ENCODE results near the gene CASP3. TPM values are rescaled to one million over a fixed set of nuclear protein-coding genes. Genes with fewer than 3 reads are reported as not detected.

The CASP3 gene
- total and polyA plus RNA-seq, 9 of the 15 experiments (the other 6 are each of a cell fraction or from before 2014, with no cell fraction given), result 17.6 to 40.1 (median 31.8) TPM

DNA sequence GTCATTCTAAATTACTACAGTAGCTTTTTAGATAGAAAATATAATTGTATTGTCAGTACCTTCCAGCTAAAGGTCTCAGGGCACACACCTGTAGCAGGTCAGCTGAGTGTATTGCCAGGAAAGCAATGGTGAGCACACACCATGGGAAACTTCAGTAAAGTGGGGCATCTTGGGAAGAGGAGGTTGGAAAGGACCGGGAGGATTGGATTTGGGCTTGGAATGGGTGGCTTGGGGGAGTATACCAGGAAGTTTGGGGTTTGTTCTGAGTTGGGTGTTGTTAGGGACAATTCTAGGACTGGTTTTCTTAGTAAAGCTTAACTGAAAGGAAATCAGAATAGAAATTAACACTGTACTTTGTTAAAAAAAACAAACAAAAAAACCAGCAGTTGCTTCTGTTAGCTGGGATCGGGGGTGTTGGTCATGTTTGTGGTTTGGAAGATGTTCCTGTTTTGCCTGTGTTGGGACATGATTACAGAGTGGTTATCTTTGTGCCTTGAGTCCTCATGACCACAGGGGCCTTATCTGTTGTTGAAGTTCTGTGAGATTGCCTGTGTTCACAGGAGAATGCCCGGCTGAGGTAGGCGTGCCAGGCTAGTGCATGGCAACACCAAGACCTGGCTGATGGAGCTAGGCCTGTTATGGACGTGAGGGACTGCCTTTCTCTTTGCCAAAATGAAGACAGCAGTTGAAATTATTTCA lies 35.4 kb upstream of the CASP3 start (continued):
- TF ChIP-seq ZNF239 (CRISPR knock-in tag; IDR thresholded peaks at IDR 0.05) (0 out of 2 replicates have a peak, but pooled peaks have one; percentile 14), CCAR2 (IDR thresholded peaks at IDR 0.05; ENCODE audit: low read depth, low read length) (no peak), PRMT5 (CRISPR knock-in tag; IDR thresholded peaks at IDR 0.05) (no peak), RFX1 (IDR thresholded peaks at IDR 0.05) (no peak), NCOR1 (IDR thresholded peaks at IDR 0.05) (peak; percentile 98), POLR3G (IDR thresholded peaks at IDR 0.05; ENCODE audit: extremely low read depth, insufficient read length, insufficient replicate concordance) (no peak), MEF2A (IDR thresholded peaks at IDR 0.05; ENCODE audit: control insufficient read depth, low read depth, low read length) (0 out of 2 replicates have a peak, but pooled peaks have one; percentile 12), STAT5B (CRISPR knock-in tag; IDR thresholded peaks at IDR 0.05) (no peak), SREBF1 (IDR thresholded peaks at IDR 0.05; ENCODE audit: borderline replicate concordance, low read depth, low read length) (no peak), ARID1B (IDR thresholded peaks at IDR 0.05) (peak; percentile 100), SP2 (IDR thresholded peaks at IDR 0.05; ENCODE audit: extremely low read depth, low read depth, low read length, poor library complexity, severe bottlenecking) (no peak), SMC3 (conservative IDR thresholded peaks at IDR 0.05; ENCODE audit: insufficient read depth, low read depth, low read length) (no peak)
- TF ChIP-seq, protein P1, sequence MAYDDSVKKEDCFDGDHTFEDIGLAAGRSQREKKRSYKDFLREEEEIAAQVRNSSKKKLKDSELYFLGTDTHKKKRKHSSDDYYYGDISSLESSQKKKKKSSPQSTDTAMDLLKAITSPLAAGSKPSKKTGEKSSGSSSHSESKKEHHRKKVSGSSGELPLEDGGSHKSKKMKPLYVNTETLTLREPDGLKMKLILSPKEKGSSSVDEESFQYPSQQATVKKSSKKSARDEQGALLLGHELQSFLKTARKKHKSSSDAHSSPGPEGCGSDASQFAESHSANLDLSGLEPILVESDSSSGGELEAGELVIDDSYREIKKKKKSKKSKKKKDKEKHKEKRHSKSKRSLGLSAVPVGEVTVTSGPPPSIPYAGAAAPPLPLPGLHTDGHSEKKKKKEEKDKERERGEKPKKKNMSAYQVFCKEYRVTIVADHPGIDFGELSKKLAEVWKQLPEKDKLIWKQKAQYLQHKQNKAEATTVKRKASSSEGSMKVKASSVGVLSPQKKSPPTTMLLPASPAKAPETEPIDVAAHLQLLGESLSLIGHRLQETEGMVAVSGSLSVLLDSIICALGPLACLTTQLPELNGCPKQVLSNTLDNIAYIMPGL (CRISPR knock-in tag; IDR thresholded peaks at IDR 0.05), result no peak
- TF ChIP-seq, protein P2, sequence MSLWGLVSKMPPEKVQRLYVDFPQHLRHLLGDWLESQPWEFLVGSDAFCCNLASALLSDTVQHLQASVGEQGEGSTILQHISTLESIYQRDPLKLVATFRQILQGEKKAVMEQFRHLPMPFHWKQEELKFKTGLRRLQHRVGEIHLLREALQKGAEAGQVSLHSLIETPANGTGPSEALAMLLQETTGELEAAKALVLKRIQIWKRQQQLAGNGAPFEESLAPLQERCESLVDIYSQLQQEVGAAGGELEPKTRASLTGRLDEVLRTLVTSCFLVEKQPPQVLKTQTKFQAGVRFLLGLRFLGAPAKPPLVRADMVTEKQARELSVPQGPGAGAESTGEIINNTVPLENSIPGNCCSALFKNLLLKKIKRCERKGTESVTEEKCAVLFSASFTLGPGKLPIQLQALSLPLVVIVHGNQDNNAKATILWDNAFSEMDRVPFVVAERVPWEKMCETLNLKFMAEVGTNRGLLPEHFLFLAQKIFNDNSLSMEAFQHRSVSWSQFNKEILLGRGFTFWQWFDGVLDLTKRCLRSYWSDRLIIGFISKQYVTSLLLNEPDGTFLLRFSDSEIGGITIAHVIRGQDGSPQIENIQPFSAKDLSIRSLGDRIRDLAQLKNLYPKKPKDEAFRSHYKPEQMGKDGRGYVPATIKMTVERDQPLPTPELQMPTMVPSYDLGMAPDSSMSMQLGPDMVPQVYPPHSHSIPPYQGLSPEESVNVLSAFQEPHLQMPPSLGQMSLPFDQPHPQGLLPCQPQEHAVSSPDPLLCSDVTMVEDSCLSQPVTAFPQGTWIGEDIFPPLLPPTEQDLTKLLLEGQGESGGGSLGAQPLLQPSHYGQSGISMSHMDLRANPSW (CRISPR knock-in tag; IDR thresholded peaks at IDR 0.05), result no peak
- TF ChIP-seq, protein P3, sequence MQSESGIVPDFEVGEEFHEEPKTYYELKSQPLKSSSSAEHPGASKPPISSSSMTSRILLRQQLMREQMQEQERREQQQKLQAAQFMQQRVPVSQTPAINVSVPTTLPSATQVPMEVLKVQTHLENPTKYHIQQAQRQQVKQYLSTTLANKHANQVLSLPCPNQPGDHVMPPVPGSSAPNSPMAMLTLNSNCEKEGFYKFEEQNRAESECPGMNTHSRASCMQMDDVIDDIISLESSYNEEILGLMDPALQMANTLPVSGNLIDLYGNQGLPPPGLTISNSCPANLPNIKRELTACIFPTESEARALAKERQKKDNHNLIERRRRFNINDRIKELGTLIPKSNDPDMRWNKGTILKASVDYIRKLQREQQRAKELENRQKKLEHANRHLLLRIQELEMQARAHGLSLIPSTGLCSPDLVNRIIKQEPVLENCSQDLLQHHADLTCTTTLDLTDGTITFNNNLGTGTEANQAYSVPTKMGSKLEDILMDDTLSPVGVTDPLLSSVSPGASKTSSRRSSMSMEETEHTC (IDR thresholded peaks at IDR 0.05), result peak; percentile 98
- TF ChIP-seq, protein P4, sequence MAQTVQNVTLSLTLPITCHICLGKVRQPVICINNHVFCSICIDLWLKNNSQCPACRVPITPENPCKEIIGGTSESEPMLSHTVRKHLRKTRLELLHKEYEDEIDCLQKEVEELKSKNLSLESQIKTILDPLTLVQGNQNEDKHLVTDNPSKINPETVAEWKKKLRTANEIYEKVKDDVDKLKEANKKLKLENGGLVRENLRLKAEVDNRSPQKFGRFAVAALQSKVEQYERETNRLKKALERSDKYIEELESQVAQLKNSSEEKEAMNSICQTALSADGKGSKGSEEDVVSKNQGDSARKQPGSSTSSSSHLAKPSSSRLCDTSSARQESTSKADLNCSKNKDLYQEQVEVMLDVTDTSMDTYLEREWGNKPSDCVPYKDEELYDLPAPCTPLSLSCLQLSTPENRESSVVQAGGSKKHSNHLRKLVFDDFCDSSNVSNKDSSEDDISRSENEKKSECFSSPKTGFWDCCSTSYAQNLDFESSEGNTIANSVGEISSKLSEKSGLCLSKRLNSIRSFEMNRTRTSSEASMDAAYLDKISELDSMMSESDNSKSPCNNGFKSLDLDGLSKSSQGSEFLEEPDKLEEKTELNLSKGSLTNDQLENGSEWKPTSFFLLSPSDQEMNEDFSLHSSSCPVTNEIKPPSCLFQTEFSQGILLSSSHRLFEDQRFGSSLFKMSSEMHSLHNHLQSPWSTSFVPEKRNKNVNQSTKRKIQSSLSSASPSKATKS (CRISPR knock-in tag; IDR thresholded peaks at IDR 0.05), result no peak
- TF ChIP-seq, protein P5, sequence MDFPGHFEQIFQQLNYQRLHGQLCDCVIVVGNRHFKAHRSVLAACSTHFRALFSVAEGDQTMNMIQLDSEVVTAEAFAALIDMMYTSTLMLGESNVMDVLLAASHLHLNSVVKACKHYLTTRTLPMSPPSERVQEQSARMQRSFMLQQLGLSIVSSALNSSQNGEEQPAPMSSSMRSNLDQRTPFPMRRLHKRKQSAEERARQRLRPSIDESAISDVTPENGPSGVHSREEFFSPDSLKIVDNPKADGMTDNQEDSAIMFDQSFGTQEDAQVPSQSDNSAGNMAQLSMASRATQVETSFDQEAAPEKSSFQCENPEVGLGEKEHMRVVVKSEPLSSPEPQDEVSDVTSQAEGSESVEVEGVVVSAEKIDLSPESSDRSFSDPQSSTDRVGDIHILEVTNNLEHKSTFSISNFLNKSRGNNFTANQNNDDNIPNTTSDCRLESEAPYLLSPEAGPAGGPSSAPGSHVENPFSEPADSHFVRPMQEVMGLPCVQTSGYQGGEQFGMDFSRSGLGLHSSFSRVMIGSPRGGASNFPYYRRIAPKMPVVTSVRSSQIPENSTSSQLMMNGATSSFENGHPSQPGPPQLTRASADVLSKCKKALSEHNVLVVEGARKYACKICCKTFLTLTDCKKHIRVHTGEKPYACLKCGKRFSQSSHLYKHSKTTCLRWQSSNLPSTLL (IDR thresholded peaks at IDR 0.05), result no peak
